GM13977 (cell line): ENCODE results near the gene TBC1D24.

Experiments used
- DNase-seq: peaks from one replicate; pipeline ENCODE4 v3.0.0; 2012; ENCODE audit warnings: low spot score
- in situ Hi-C: fragments of 300-500 bp; cut with MboI; formaldehyde crosslinking; loops from one replicate; pipeline ENCODE4 v1.12.0; 2022; ENCODE audit warnings: low sequenced_read_pairs, low pct_unique_long_range_greater_than_20kb, mixed read lengths, inconsistent platforms; ENCODE audit not compliant: unreplicated experiment
- TF ChIP-seq, protein P1 (sequence below): IDR thresholded peaks from 2 replicates; pipeline ENCODE4 v1.5.1; 2012; ENCODE audit warnings: mild to moderate bottlenecking, control low read depth; ENCODE audit not compliant: insufficient read depth; ENCODE audit errors: extremely low read depth, missing control alignments

The TBC1D24 gene

DNA sequence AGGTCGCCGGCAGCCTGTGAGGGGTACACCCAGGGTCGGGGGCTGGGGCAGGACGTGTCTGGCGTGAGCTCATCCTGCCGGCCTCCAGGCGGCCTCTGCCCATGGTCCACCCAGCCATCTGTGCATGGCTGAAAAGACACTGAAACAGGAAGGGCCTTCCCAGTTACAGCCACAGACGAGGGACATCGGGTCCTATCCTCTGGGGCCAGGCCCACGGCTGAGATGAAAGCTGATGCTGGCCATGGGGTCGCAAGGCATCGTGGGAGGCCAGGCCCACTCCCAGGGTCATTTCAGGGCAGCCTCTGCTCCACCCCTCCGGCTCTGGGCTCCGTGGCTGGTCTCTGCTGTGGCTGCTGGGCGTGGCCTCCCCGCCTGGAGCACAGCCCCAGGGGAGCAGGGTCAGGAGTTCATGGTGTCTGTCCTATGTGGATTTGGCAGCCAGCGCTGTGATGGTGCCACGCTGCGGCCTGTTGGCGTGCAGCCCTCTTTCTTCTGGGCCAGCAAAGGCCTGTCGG is 22.2 kb downstream of the TBC1D24 start:
- DNase-seq: no peak
- TF ChIP-seq, protein P1, sequence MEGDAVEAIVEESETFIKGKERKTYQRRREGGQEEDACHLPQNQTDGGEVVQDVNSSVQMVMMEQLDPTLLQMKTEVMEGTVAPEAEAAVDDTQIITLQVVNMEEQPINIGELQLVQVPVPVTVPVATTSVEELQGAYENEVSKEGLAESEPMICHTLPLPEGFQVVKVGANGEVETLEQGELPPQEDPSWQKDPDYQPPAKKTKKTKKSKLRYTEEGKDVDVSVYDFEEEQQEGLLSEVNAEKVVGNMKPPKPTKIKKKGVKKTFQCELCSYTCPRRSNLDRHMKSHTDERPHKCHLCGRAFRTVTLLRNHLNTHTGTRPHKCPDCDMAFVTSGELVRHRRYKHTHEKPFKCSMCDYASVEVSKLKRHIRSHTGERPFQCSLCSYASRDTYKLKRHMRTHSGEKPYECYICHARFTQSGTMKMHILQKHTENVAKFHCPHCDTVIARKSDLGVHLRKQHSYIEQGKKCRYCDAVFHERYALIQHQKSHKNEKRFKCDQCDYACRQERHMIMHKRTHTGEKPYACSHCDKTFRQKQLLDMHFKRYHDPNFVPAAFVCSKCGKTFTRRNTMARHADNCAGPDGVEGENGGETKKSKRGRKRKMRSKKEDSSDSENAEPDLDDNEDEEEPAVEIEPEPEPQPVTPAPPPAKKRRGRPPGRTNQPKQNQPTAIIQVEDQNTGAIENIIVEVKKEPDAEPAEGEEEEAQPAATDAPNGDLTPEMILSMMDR: no peak
- in situ Hi-C loops: loop anchor here (10.0 kb wide), 1 partner anchor 52 kb away; no protein-coding TSS in a partner anchor

DNA sequence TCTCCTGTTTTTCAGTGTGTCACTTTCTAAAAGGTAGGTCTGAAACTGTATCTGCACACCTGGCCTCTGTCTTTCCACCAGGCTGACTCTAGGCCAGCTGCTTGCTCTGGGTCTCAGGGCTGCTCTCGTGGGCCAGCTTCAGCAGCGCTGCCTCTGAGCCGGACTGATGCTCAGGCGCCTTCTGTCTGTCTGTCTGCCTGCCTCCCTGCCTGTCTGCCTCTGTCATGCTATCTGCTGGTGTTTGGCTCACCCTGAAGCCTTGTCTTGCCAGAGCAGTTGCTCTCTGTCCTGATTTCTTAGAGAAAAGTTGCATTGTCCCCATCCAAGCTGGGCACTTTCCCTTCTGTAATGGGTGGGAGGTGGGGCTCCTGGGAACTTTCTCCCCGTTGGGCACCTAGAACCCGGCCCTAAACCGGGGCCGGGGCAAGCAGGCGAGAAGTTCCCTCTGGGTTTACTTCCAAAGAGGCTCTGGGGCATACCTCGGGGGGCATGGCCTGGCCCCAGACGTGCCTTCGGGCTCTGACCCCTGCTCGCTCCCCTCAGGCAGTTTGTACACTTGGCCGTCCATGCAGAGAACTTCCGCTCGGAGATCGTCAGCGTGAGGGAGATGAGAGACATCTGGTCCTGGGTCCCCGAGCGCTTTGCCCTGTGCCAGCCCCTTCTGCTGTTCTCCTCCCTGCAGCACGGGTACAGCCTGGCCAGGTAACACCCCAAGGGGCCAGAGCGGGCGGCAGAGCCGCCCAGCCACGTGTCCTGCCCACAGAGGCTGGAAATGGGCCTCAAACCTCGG is 23.0 kb downstream of the TBC1D24 start:
- in situ Hi-C loops: loop anchor here (10.0 kb wide), 1 partner anchor 53 kb away; no protein-coding TSS in a partner anchor
- DNase-seq: no peak
- TF ChIP-seq, protein P1: no peak

- DNase-seq: no peak
- TF ChIP-seq, protein P1: no peak
- in situ Hi-C loops: loop anchor here (10.0 kb wide), 1 partner anchor 54 kb away; no protein-coding TSS in a partner anchor
These were observed 23.8 kb downstream of the TBC1D24 start for GRCh38 chr16:2498531-2499253.

GRCh38 chr16:2499454-2499853 is 24.5 kb downstream of the TBC1D24 start:
- in situ Hi-C loops: loop anchor here (10.0 kb wide), 1 partner anchor 55 kb away; no protein-coding TSS in a partner anchor
- TF ChIP-seq, protein P1: no peak
- DNase-seq: no peak

GRCh38 chr16:2499890-2500429 is 25.0 kb downstream of the TBC1D24 start:
- in situ Hi-C loops: loop anchor here (10.0 kb wide), 1 partner anchor 55 kb away; no protein-coding TSS in a partner anchor
- TF ChIP-seq, protein P1: no peak
- DNase-seq: no peak

GRCh38 chr16:2500430-2500917 is 25.5 kb downstream of the TBC1D24 start:
- no peak for DNase-seq
- in situ Hi-C loops: no loop called here
- TF ChIP-seq, protein P1: no peak
